HG02973 (cell line): ENCODE results near the gene PRPSAP1.
A peak's percentile ranks its signal among the peaks of the same experiment; 100 is the strongest.

Experiments used
- ATAC-seq: cut with Tn5 transposase; IDR thresholded peaks from one replicate; pipeline ENCODE4 v1.9.1; 2021; ENCODE audit warnings: moderate library complexity; ENCODE audit not compliant: unreplicated experiment

The PRPSAP1 gene

DNA sequence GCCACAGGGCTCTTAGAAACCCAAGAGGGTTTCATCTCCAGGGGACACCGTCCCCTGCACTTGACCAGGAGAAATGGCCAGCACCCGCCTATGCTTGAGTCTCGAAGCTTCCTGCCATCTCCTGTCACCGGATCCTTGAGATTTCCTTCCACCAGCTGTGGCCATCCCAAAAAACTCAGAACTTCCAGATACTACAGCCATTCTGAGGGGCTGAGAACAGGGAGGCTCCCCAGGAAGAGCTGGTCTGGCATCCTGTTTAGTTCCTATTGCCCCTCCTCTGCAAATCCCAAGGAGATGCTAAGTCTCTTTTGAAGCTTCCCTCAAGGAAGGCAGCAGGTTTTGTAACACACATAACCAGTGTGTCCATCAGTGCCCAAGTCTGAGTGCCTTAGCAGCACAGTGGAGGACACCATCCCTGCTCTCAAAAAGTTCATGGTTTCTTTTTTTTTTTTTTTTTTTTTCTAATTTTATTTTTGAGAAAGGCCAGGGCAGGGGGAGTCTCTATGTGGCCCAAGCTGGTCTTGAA, 86.6 kb downstream of the PRPSAP1 start:
- ATAC-seq, result no peak

GRCh38 chr17:76266244-76266938, 87.3 kb downstream of the PRPSAP1 start:
- no peak for ATAC-seq

DNA sequence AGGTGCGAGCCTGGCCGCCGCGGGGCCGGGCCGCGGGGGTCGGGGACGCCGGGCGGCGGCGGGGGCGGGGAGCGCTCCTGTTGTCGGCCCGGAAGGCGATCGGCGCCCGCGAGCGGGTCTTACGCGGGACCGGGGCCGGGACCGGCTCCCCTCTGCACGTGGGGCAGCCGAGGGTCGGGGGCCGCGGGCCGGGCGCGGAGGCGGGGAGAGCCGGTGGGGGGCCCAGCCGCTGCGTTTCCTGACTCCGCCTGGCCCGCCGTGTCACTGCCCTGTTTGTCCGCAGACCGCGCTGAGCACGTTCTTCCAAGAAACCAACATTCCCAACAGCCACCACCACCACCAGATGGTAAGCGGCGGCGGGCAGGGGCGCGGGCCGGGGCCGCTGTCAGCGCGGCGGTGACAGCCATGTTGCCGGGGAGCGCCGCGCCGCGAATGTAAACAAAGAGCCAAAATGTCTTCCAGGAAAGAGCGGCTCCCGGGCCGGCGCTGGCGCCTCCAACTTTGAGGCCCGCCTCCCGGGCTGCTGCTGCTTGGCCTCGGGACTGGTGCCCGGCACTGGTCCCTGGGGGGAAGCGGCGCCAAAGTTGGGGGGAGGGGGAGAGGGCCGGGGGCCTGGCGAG, 88.0 kb downstream of the PRPSAP1 start:
- ATAC-seq, result no peak

GRCh38 chr17:76264755-76265623, 88.7 kb downstream of the PRPSAP1 start, which contains the start of gene UBALD2:
TSS of gene UBALD2 (plus strand) at chr17:76265348. CDS start at chr17:76265506, 158 bp downstream.
- peak; percentile 64 for ATAC-seq

- ATAC-seq, result no peak
Measured at GRCh38 chr17:76264425-76264754, 89.3 kb downstream of the PRPSAP1 start.

GRCh38 chr17:76263896-76264295, 89.8 kb downstream of the PRPSAP1 start:
- no peak for ATAC-seq

- ATAC-seq, result no peak
Measured at GRCh38 chr17:76262732-76263344, 90.9 kb downstream of the PRPSAP1 start.

GRCh38 chr17:76261421-76262215, 92.1 kb downstream of the PRPSAP1 start:
- ATAC-seq, result no peak

- no peak for ATAC-seq
Measured at GRCh38 chr17:76260669-76261068, 93.0 kb downstream of the PRPSAP1 start.

GRCh38 chr17:76260220-76260619, 93.5 kb downstream of the PRPSAP1 start:
- ATAC-seq, result no peak
